ENCODE results near the gene TPP2.

- TF ChIP-seq CTCF (IDR thresholded peaks at IDR 0.05; ENCODE audit: low read depth, low read length, poor library complexity, severe bottlenecking) (no peak), EZH2phosphoT487 (IDR thresholded peaks at IDR 0.05; ENCODE audit: borderline replicate concordance, low read length) (no peak)
These were observed 96.5 kb downstream of the TPP2 start for GRCh38 chr13:102693250-102693649.

Measured in DOHH2 (cell line).